GM12878 (cell line): Measurements from ENCODE around the gene LAMA2. TPM values are rescaled to one million over a fixed set of nuclear protein-coding genes. Genes with fewer than 3 reads are reported as not detected.

ENCODE experiments used
- ATAC-seq: fragments of 200-7000 bp; cut with Tn5 transposase; 3 replicates; pipeline ENCODE4 v1.9.1; 2020; ENCODE audit warnings: mild to moderate bottlenecking, moderate library complexity
- BruUV-seq: library from RNA; stranded (reverse); fragments of 400-500 nt; replicated peaks from 2 replicates; lab custom pipeline; 2021; lab: Mats Ljungman, UMichigan
- CTCF ChIA-PET: fragments of 300-600 bp; sonication (Branson Sonifier 250); formaldehyde crosslinking; extraction: SDS; loops from one replicate; lab custom pipeline; 2021; ENCODE audit warnings: inconsistent platforms; lab: Yijun Ruan, JAX
- POLR2A ChIA-PET: fragments of 350-600 bp; formaldehyde crosslinking; extraction: SDS; loops from one replicate; lab custom pipeline; 2021; ENCODE audit warnings: inconsistent platforms; lab: Charles Lee
- RAD21 ChIA-PET: fragments of 300-600 bp; sonication (Branson Sonifier 250); formaldehyde crosslinking; loops from one replicate; lab custom pipeline; 2023; ENCODE audit warnings: antibody characterized with exemption; ENCODE audit not compliant: unreplicated experiment; lab: Charles Lee
- SMC1A ChIA-PET: fragments of 300-600 bp; sonication (Branson Sonifier 250); formaldehyde crosslinking; loops from one replicate; lab custom pipeline; 2023; ENCODE audit not compliant: unreplicated experiment, uncharacterized antibody; lab: Charles Lee
- DNase-seq: peaks from one replicate; pipeline ENCODE4 v3.0.0-alpha.2; 2011; ENCODE audit warnings: low read depth, low spot score
- FAIRE-seq: peaks from 3 replicates; lab custom pipeline; 2011; peaks lifted over from hg19 to GRCh38; lab: Jason Lieb, UNC
- H2AFZ ChIP-seq: 2 replicates; pipeline ENCODE4 v1.6.0; 2011; ENCODE audit warnings: low read depth, low read length, control low read depth; ENCODE audit not compliant: control insufficient read depth
- H3K27ac ChIP-seq: 2 replicates; pipeline ENCODE4 v1.5.1; 2011; ENCODE audit warnings: control low read depth; ENCODE audit not compliant: control insufficient read depth, insufficient read depth
- H3K27me3 ChIP-seq, 2 experiments: replicated peaks in 1 of 2; 2 replicates each; pipeline versions ENCODE4 v1.6.0 to v1.6.1; 2011; ENCODE audit warnings: low read length in 1 of 2; ENCODE audit not compliant: control insufficient read depth in 2 of 2, insufficient read depth in 2 of 2
- H3K36me3 ChIP-seq, 2 experiments: 2 replicates each; pipeline ENCODE4 v1.5.1; 2011; ENCODE audit warnings: low read length in 1 of 2; ENCODE audit not compliant: control insufficient read depth in 2 of 2, insufficient read depth in 2 of 2
- H3K4me1 ChIP-seq: 2 replicates; pipeline ENCODE4 v1.6.1; 2011; ENCODE audit warnings: mild to moderate bottlenecking, low read length, moderate library complexity, mixed read lengths; ENCODE audit not compliant: control insufficient read depth, insufficient read depth
- H3K4me2 ChIP-seq: 2 replicates; pipeline ENCODE4 v1.6.0; 2011; ENCODE audit warnings: control low read depth; ENCODE audit not compliant: control insufficient read depth, insufficient read depth
- H3K4me3 ChIP-seq: fragments of 200-600 bp; sonication (generic); 2 replicates; pipeline ENCODE4 v1.5.1; 2016
- H3K79me2 ChIP-seq: 2 replicates; pipeline ENCODE4 v1.6.0; 2011; ENCODE audit warnings: low read length; ENCODE audit not compliant: control insufficient read depth, insufficient read depth
- H3K9ac ChIP-seq: 2 replicates; pipeline ENCODE4 v1.8.0; 2011; ENCODE audit warnings: low read length, control low read depth, mixed read lengths; ENCODE audit not compliant: control insufficient read depth, insufficient read depth
- H3K9me3 ChIP-seq: replicated peaks from 3 replicates; pipeline ENCODE4 v1.5.1; 2011; ENCODE audit warnings: mild to moderate bottlenecking, low read length; ENCODE audit not compliant: control insufficient read depth, insufficient read depth
- H4K20me1 ChIP-seq: 2 replicates; pipeline ENCODE4 v1.6.0; 2011; ENCODE audit not compliant: control insufficient read depth, insufficient read depth
- BCL3 ChIP-seq: IDR thresholded peaks from 2 replicates; pipeline ENCODE4 v1.6.1; 2011; ENCODE audit warnings: borderline replicate concordance, low read depth, mild to moderate bottlenecking, moderate library complexity, low read length; ENCODE audit not compliant: insufficient read depth, poor library complexity, severe bottlenecking
- CEBPB ChIP-seq, 2 experiments: fragments of 150-350 bp in 1 of 2; IDR thresholded peaks; 2 replicates each; pipeline ENCODE4 v1.6.1; 2012 to 2014; ENCODE audit warnings: low read depth in 2 of 2, low read length in 2 of 2, borderline replicate concordance in 1 of 2, inconsistent platforms in 1 of 2
- IKZF2 ChIP-seq, 2 experiments: fragments of 450-650 bp; IDR thresholded peaks; 2 replicates each; pipeline ENCODE4 v1.6.1; 2017; ENCODE audit warnings: mild to moderate bottlenecking in 2 of 2, moderate library complexity in 2 of 2
- IRF3 ChIP-seq: fragments of 450-650 bp; IDR thresholded peaks from 2 replicates; pipeline ENCODE4 v1.6.1; 2014; ENCODE audit warnings: mild to moderate bottlenecking
- JUND ChIP-seq: IDR thresholded peaks from 2 replicates; pipeline ENCODE4 v1.6.1; 2012; ENCODE audit warnings: low read depth, mild to moderate bottlenecking, low read length, improper control_type of control experiment, moderate library complexity
- KAT2A ChIP-seq: conservative IDR thresholded peaks from 2 replicates; pipeline ENCODE4 v1.6.1; 2011; ENCODE audit warnings: low read depth, low read length; ENCODE audit not compliant: control insufficient read depth
- MAX ChIP-seq: IDR thresholded peaks from 2 replicates; pipeline ENCODE4 v1.6.1; 2012; ENCODE audit warnings: low read depth, low read length, improper control_type of control experiment
- NFYA ChIP-seq: IDR thresholded peaks from 2 replicates; pipeline ENCODE4 v1.6.1; 2011; ENCODE audit warnings: low read depth, mild to moderate bottlenecking, low read length, improper control_type of control experiment, borderline replicate concordance
- NR2C2 ChIP-seq: IDR thresholded peaks from 2 replicates; pipeline ENCODE4 v1.6.1; 2011; ENCODE audit warnings: borderline replicate concordance, low read depth; ENCODE audit not compliant: control insufficient read depth, insufficient read length
- PAX5 ChIP-seq: IDR thresholded peaks from 2 replicates; pipeline ENCODE4 v1.6.1; 2011; ENCODE audit warnings: low read depth, low read length, borderline replicate concordance
- RBBP5 ChIP-seq: fragments of 200-600 bp; sonication (generic); conservative IDR thresholded peaks from 2 replicates; pipeline ENCODE4 v1.6.1; 2016
- RFX5 ChIP-seq: IDR thresholded peaks from 2 replicates; pipeline ENCODE4 v1.6.1; 2011; ENCODE audit warnings: low read depth, low read length, improper control_type of control experiment
- RUNX3 ChIP-seq: IDR thresholded peaks from 2 replicates; pipeline ENCODE4 v1.6.1; 2012; ENCODE audit warnings: low read length, inconsistent platforms
- SMAD1 ChIP-seq: fragments of 450-650 bp; IDR thresholded peaks from 2 replicates; pipeline ENCODE4 v1.6.1; 2018; ENCODE audit warnings: mild to moderate bottlenecking, low read depth; ENCODE audit not compliant: partially characterized antibody
- SPI1 ChIP-seq: IDR thresholded peaks from 2 replicates; pipeline ENCODE4 v1.6.1; 2011; ENCODE audit warnings: low read depth, mild to moderate bottlenecking, low read length, moderate library complexity, borderline replicate concordance; ENCODE audit not compliant: insufficient read depth
- TAF1 ChIP-seq: IDR thresholded peaks from 2 replicates; pipeline ENCODE4 v1.6.1; 2011; ENCODE audit warnings: mild to moderate bottlenecking, low read depth, low read length, borderline replicate concordance
- TBL1XR1 ChIP-seq: IDR thresholded peaks from 2 replicates; pipeline ENCODE4 v1.6.1; 2012; ENCODE audit warnings: low read depth, low read length, improper control_type of control experiment
- TCF12 ChIP-seq: IDR thresholded peaks from 2 replicates; pipeline ENCODE4 v1.6.1; 2011; ENCODE audit warnings: low read depth, mild to moderate bottlenecking, low read length
- ZBTB33 ChIP-seq: fragments of 450-650 bp; IDR thresholded peaks from 2 replicates; pipeline ENCODE4 v1.6.1; 2017; ENCODE audit warnings: mild to moderate bottlenecking
- ZNF274 ChIP-seq: IDR thresholded peaks from one replicate; pipeline ENCODE4 v1.8.0; 2011; ENCODE audit not compliant: insufficient read length, insufficient read depth
- WGBS: methylation state at CpG from one replicate; pipeline ENCODE4 v1.1.6; 2016; ENCODE audit warnings: low lambda C conversion rate; ENCODE audit not compliant: insufficient replicate concordance, insufficient coverage; ENCODE audit errors: missing lambda C conversion rate; 5-methylcytosine and 5-hydroxymethylcytosine counted together
- in situ Hi-C: fragments of 300-500 bp; cut with MboI; formaldehyde crosslinking; loops from 9 replicates; pipeline ENCODE4 v1.14.3; 2018; ENCODE audit warnings: mixed read lengths
- intact Hi-C: fragments of 100-400 bp; cut with micrococcal nuclease; formaldehyde crosslinking; loops from one replicate; pipeline ENCODE4 v1.14.2; 2022; ENCODE audit not compliant: unreplicated experiment
- polyA plus RNA-seq, 11 experiments: library from polyadenylated mRNA; depleted of rRNA in 4 of 11; unstranded in 6 of 11; stranded (reverse) in 5 of 11; fragments of >200 nt; fragmentation: Nextera tagmentation in 4 of 11; fragmentation: Illumina TruSeq in 1 of 11; extraction: Ambion mirVana in 4 of 11; extraction: Trizol in 1 of 11; gene quantifications; 1 replicate in 1 of 11; 2 replicates in 10 of 11; pipeline versions ENCODE4 v1.2.1 to v1.2.3, GENCODE V29; 2011 to 2016; ENCODE audit warnings: inconsistent platforms in 2 of 11, missing spikeins in 2 of 11, low read depth in 1 of 11
- total RNA-seq, 4 experiments: library from RNA; depleted of rRNA in 3 of 4; stranded (reverse); fragments of >200 nt in 3 of 4; fragmentation: Illumina TruSeq in 1 of 4; extraction: Trizol in 1 of 4; gene quantifications; 2 replicates each; pipeline versions ENCODE4 v1.2.1 to v1.2.3, GENCODE V29; 2013 to 2021

LAMA2 gene
- total and polyA plus RNA-seq, 10 of the 15 experiments (the other 5 are each of a cell fraction or from before 2014, with no cell fraction given) = 0.04 to 2.0 (median 0.37) TPM; not detected in 1

- H3K27ac ChIP-seq = no peak overlapping the region
- H3K9ac ChIP-seq = no peak overlapping the region
- WGBS = 0% methylated on average over 2 of the region's 2 CpGs
- no TSS peak for BruUV-seq
- H3K79me2 ChIP-seq = no peaks in the 10 kb centered on the region
- DNase-seq (no peak), ATAC-seq (no peak), FAIRE-seq (no peak)
- no peak overlapping the region for H2AFZ ChIP-seq
- ChIA-PET RAD21 (no interaction called here), POLR2A (no interaction called here), CTCF (interaction anchor here (0.5 kb wide), 1 partner anchor 1061 kb away, joined by 3 read pairs; no protein-coding TSS in a partner anchor)
- H3K9me3 ChIP-seq = no peaks in the 10 kb centered on the region
- in situ Hi-C loops (no loop called here), intact Hi-C loops (no loop called here)
- H3K27me3 ChIP-seq = no peaks in the 10 kb centered on the region
- H3K4me1 ChIP-seq = no peaks in the 10 kb centered on the region
- no peak overlapping the region for H3K4me3 ChIP-seq
- H4K20me1 ChIP-seq = no peaks in the 10 kb centered on the region
- TF ChIP-seq RUNX3 (no peak), SPI1 (no peak), KAT2A (no peak), ZBTB33 (no peak), SMAD1 (no peak), MAX (no peak), RFX5 (no peak), TAF1 (no peak), RBBP5 (no peak), IRF3 (no peak), CEBPB (IDR thresholded peaks at IDR 0.05; ENCODE audit: borderline replicate concordance in 1 of 2, low read depth in 2 of 2, low read length in 2 of 2) (no peak), ZNF274 (no peak), BCL3 (no peak), PAX5 (no peak), TBL1XR1 (no peak), NR2C2 (no peak), JUND (no peak), NFYA (no peak), TCF12 (no peak), IKZF2 (IDR thresholded peaks at IDR 0.05) (no peak)
- TF ChIP-seq, all 136 proteins: peak for 0
- no peak overlapping the region for H3K4me2 ChIP-seq
- no peaks in the 10 kb centered on the region for H3K36me3 ChIP-seq
- SMC1A ChIA-PET = no interaction called here
Measured at GRCh38 chr6:129307845-129308244, 424.9 kb downstream of the LAMA2 start.
